Anterior cingulate cortex (tissue), 58 donors: ENCODE results near the gene FAIM2.
A peak's percentile ranks its signal among the peaks of the same experiment; 100 is the strongest.

Source experiments
- DNase-seq, 58 donors: peaks; one replicate each; lab custom pipeline; 2025; lab: John Stamatoyannopoulos, UW

Gene FAIM2

GRCh38 chr12:49921299-49921698, 17.6 kb upstream of the FAIM2 start:
- no peak for DNase-seq

GRCh38 chr12:49920915-49921286, 17.2 kb upstream of the FAIM2 start:
- DNase-seq = no peak

GRCh38 chr12:49920241-49920914, 16.7 kb upstream of the FAIM2 start:
- no peak for DNase-seq

GRCh38 chr12:49917788-49918173, 14.1 kb upstream of the FAIM2 start:
- no peak for DNase-seq

- no peak for DNase-seq
Measured at GRCh38 chr12:49917166-49917787, 13.6 kb upstream of the FAIM2 start.

- no peak for DNase-seq
Measured at GRCh38 chr12:49916129-49916919, 12.6 kb upstream of the FAIM2 start.

- DNase-seq = no peak
Measured at GRCh38 chr12:49912345-49913255, 8.9 kb upstream of the FAIM2 start.

- no peak for DNase-seq
Measured at GRCh38 chr12:49911213-49911605, 7.5 kb upstream of the FAIM2 start.

- DNase-seq = no peak
Measured at GRCh38 chr12:49910331-49911212, 6.9 kb upstream of the FAIM2 start.

- no peak for DNase-seq
Measured at GRCh38 chr12:49909826-49910225, 6.1 kb upstream of the FAIM2 start.

GRCh38 chr12:49909356-49909755, 5.7 kb upstream of the FAIM2 start:
- no peak for DNase-seq

- peak in 2 of 58 donors; percentile 16 to 28 for DNase-seq
Measured at GRCh38 chr12:49907352-49907751, 3.7 kb upstream of the FAIM2 start.

GRCh38 chr12:49905718-49906314, 2.1 kb upstream of the FAIM2 start:
- no peak for DNase-seq

- peak in 7 of 58 donors; percentile 17 to 53 (median 33) for DNase-seq
Measured at GRCh38 chr12:49904601-49905000, 901 bp upstream of the FAIM2 start.

GRCh38 chr12:49903351-49903699, 375 bp downstream of the FAIM2 start:
- DNase-seq = peak in 18 of 58 donors; percentile 39 to 74 (median 60)

- peak in 55 of 58 donors; percentile 13 to 87 (median 64) for DNase-seq
Measured at GRCh38 chr12:49902399-49903350, 1.0 kb downstream of the FAIM2 start.

- DNase-seq = peak in 3 of 58 donors; percentile 22 to 43 (median 23)
Measured at GRCh38 chr12:49901986-49902385, 1.7 kb downstream of the FAIM2 start.

- no peak for DNase-seq
Measured at GRCh38 chr12:49901026-49901425, 2.7 kb downstream of the FAIM2 start.
